GM18951 (cell line): ENCODE measurements around the gene SLC12A7.

Experiments
- POLR2A ChIP-seq: IDR thresholded peaks from 4 replicates; pipeline ENCODE4 v1.6.1; 2011; ENCODE audit warnings: mild to moderate bottlenecking; ENCODE audit not compliant: insufficient read length, insufficient read depth; ENCODE audit errors: extremely low read depth
- in situ Hi-C: fragments of 300-500 bp; cut with MboI; formaldehyde crosslinking; loops from one replicate; pipeline ENCODE4 v1.12.0; 2022; ENCODE audit warnings: low sequenced_read_pairs, mixed read lengths, inconsistent platforms; ENCODE audit not compliant: unreplicated experiment

The SLC12A7 gene

GRCh38 chr5:1021136-1021968 lies 90.5 kb downstream of the SLC12A7 start:
- in situ Hi-C loops = no loop called here
- TF ChIP-seq POLR2A = no peak

- TF ChIP-seq POLR2A = no peak
- in situ Hi-C loops = no loop called here
These were observed 91.4 kb downstream of the SLC12A7 start for GRCh38 chr5:1020452-1020961.

GRCh38 chr5:1019001-1019905 lies 92.6 kb downstream of the SLC12A7 start:
- in situ Hi-C loops = no loop called here
- TF ChIP-seq POLR2A = no peak

GRCh38 chr5:1018596-1018995 lies 93.3 kb downstream of the SLC12A7 start:
- in situ Hi-C loops = no loop called here
- no peak for TF ChIP-seq POLR2A

GRCh38 chr5:1017691-1018455 lies 94.0 kb downstream of the SLC12A7 start:
- in situ Hi-C loops = no loop called here
- no peak for TF ChIP-seq POLR2A

GRCh38 chr5:1017056-1017455 lies 94.8 kb downstream of the SLC12A7 start:
- in situ Hi-C loops = no loop called here

GRCh38 chr5:1016476-1016875 lies 95.4 kb downstream of the SLC12A7 start:
- TF ChIP-seq POLR2A = no peak
- in situ Hi-C loops = no loop called here

More at GRCh38 chr5:1017056-1017455, 94.8 kb downstream of the SLC12A7 start:
- TF ChIP-seq POLR2A = no peak

- no peak for TF ChIP-seq POLR2A
- in situ Hi-C loops = no loop called here
These were observed 95.8 kb downstream of the SLC12A7 start for GRCh38 chr5:1016036-1016435.

GRCh38 chr5:1015507-1015906 lies 96.4 kb downstream of the SLC12A7 start:
- in situ Hi-C loops = no loop called here
- no peak for TF ChIP-seq POLR2A

GRCh38 chr5:1014781-1015221 lies 97.1 kb downstream of the SLC12A7 start:
- no peak for TF ChIP-seq POLR2A
- in situ Hi-C loops = no loop called here

GRCh38 chr5:1014346-1014745 lies 97.5 kb downstream of the SLC12A7 start:
- in situ Hi-C loops = no loop called here
- no peak for TF ChIP-seq POLR2A

GRCh38 chr5:1013948-1014301 lies 97.9 kb downstream of the SLC12A7 start:
- in situ Hi-C loops = no loop called here
- TF ChIP-seq POLR2A = no peak
